Activated CD4-positive, alpha-beta T cell treated with anti-CD3 and anti-CD28 coated beads, Interleukin-2, amount 50 U/mL, for 4 hours (primary cell): Measurements from ENCODE around the gene PAIP1.
"Not testable (repeated sequence)": the region's sequence is repeated elsewhere in the genome, so short reads cannot be mapped to it uniquely, and the experiment has no call there.

Source experiments
- DNase-seq, 2 experiments: peaks; one replicate each; pipeline ENCODE4 v3.0.0-alpha.2; 2020

The PAIP1 gene

DNA sequence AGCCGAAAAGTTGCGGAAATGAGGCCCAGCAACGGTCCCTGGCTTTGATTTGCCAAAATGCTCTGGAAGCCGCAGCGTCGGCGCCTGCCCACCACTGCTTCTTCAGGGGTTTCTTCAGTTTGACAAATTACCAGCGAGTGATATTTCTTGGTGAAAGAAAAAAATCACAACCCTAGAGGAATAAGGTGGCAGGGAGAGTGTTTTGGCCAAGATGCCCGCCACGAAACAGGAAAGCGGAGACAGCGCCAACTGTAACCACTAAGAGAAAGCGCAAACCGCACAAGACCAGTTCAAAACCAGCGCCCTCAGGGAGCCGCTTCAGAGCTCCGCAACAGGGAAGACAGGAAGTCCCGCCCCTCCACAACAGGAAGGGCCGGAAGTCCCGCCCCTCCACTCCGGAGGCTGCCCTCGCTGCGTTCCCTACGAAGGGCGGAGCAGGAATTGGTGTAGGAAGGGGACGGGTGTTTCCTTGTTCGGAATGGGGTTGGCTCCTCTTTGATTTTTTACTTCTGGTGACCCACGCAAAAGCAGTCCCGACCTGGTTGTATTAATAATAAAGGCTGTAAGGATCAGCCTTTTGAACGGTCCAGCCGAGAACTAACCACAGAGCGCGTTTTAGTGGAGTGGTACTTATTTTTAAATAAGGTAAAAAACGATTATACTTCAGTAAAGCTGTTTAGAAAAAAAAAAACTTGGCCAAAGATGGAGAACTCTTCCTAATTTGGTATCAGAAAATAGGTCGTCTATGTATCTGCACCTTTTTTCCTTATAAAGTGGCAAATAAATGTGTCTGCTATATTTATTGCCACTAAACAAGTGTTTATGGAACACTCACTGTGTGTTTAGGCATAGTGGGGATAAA is 41.8 kb downstream of the PAIP1 start, which contains the start of gene C5orf34:
Gene C5orf34 (minus strand): TSS at position 333 of the 862 bp plus-strand sequence. CDS start 5,809 bp downstream, outside the sequence.
- DNase-seq: peak; percentile 92 to 95

DNA sequence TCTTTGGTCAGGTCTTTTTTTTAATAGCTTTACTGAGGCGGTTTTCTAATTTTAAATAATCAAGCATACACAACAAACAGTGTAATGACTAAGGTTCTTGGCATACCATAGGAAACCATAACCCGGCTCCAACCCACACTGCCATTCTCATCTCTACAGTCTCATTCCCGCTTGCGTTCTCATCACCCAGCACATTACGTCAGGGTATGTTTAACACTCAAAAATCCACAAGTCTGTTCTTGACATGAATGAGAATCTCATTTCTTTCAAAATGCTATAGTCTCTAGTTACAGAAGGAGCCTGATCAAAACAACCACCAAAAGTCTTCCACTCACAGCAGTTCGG is 42.4 kb downstream of the PAIP1 start:
- peak in 1 of 2 experiments; percentile 21 for DNase-seq

DNA sequence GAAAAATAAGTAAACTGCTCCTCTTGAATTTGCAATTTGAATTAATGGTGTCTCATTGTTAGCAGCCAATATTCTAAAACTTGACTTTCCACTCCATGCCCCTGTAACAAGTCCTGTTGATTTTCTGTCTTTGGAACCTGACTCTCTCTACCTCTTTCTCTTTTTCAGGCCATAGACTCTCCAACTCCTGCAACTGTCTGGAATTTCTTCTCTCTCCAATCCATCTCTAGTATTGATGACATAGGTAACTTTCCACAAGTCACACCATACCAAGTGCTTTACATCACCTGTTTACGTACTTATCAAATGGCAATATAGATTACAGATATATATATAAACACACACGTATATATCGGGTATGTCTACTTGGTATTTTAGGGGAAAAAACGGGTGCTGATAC is 42.9 kb downstream of the PAIP1 start:
- no peak for DNase-seq

DNA sequence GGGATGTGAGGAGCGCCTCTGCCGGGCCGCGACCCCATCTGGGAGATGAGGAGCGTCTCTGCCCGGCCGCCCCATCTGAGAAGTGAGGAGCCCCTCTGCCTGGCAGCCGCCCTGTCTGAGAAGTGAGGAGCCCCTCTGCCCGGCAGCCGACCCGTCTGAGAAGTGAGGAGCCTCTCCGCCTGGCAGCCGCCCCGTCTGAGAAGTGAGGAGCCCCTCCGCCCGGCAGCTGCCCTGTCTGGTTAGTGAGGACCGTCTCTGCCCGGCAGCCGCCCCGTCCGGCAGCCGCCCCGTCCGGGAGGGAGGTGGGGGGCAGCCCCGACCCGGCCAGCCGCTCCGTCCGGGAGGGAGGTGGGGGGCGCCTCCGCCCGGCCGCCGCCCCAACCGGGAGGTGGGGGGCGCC is 45.8 kb downstream of the PAIP1 start:
- not testable (repeated sequence) for DNase-seq

DNA sequence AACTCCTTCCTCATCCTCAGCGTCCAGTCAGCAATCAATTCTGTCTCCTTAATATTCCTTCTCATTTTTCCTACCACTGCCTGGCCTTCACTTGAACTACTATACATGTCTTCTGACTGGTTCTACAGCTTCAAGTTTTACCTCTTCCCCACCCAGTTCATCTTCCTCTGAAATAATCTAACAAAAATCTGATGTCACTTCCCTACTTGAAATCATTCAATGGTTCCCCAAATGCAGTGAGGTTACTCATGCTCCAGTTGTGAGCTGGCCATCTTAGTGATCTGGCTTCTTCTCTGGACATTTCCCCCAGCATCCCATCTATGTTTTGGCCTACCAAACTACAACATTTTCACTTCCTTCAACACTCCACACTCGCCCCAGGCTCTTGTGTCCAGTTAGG is 58.3 kb downstream of the PAIP1 start:
- no peak for DNase-seq

DNA sequence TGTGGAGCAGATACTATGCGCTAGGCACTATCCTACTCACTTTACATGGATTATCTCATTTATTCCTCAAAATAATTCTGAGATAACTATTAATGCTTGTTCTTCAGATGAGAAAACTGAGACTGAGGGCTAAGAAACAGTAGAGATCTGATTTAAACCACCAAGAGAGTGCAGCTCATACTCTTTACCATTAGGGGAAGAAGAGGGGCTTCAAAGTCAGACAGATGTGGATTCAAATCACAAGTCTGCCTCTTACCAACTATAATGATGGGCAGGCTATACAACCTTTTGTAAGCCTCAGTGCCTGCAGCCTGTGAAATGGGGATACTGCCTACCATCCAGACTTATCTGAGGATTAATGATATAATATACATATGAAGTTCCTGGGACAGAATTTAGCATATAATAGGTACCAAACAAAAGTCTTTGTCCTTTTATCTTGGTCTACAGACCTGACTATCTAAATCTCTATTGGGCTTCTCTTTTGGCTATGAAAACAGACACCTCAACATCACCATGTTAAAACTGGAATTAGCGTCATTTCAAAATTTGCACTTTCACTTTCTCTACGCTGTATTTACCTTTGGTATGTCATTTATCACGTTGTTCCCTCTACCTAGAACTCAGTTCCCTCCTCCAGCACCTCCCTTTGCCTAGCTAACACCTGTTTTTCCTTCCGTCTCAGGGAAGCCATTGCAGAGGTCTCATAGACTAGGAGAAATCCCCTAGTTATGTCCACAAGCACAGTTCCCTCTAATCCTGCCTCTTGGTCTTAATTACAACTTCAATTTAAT is 59.4 kb downstream of the PAIP1 start:
- DNase-seq: no peak

DNA sequence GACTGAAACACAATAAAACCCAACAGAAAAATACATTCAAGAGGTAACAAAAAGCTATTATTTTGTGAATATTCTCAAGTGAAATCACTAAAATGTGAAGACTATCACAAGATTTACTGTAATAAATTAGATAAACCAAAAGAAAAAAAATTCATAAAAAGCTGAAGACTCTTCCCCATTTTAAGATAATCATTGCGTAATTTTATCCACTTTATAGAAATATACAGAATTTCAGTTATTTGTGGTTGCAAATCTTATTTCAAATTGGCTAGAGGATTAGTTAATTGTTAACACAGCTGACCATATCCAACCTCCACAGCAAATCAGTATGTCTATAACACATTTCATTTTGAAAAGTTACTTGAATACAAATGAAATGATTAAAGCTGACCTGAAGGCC is 65.6 kb downstream of the PAIP1 start:
- DNase-seq: no peak

DNA sequence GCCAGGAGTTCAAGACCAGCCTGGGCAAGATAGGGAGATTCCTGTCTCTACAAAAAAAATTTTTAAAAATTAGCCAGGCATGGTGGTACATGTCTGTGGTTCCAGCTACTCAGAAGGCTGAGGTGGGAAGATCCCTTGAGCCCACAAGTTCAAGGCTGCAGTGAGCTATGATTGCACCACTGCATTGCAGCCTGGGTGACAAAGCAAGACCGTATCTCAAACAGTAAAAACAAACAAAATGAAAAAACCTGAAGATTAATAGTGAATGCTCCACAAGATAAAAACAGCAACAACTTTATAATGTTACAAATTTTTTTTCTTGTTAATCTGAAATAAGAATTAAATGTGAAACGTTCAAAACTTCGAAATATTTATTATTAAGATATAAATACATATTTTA is 70.5 kb downstream of the PAIP1 start:
- no peak for DNase-seq

DNA sequence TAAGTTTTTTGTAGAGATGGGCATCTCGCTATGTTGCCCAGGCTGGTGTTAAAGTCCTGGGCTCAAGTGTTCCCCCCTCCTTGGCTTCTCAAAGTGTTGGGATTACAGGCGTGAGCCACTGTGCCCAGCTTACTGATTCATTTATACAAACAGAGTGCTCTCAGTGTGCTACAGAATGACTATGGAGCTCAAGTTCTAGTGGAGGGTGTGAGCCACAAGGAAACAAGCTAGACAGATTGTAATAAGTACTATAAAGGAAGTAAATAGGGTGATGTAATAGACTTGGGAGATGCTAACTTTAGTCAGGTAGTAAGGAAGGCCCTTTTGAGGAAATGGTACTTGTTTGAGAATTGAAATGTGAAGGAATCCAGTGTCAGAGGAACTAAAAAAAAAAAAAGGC is 71.5 kb downstream of the PAIP1 start:
- no peak for DNase-seq

DNA sequence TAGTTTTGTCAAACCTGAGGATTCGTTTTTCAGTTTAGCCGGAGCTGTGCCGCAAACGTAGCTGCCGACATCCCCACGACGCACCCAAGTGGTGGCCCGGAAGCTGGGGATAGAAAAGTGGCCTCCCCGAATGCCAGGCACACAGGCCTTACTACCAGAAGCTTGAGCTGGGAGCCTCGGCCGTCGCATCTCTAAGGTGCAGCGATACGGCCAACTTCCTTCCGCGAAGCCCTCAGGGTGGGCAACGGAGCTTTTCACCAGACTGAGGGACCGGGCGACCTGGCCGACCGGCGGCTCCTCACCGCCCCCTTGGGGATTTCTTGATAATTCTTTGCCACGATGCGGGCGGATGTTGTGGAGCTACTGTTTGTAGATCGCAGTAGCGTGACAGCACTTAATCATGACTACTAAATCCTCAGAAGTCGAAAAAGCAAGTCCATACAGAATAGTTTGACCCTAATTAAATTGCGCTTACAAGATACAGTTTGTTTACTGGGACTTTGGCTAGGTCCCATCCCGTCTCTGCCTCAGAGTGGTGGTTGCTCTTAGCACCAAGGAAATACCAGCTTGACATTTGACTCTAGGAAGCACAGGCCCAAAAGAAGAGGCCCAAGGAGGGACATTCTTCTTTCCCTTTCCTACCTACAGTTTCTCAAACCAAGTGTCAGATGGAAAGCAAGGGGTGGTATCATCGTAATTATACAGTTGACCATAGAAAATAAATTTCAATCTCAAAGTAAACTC is 72.6 kb downstream of the PAIP1 start:
- peak; percentile 81 to 82 for DNase-seq

DNA sequence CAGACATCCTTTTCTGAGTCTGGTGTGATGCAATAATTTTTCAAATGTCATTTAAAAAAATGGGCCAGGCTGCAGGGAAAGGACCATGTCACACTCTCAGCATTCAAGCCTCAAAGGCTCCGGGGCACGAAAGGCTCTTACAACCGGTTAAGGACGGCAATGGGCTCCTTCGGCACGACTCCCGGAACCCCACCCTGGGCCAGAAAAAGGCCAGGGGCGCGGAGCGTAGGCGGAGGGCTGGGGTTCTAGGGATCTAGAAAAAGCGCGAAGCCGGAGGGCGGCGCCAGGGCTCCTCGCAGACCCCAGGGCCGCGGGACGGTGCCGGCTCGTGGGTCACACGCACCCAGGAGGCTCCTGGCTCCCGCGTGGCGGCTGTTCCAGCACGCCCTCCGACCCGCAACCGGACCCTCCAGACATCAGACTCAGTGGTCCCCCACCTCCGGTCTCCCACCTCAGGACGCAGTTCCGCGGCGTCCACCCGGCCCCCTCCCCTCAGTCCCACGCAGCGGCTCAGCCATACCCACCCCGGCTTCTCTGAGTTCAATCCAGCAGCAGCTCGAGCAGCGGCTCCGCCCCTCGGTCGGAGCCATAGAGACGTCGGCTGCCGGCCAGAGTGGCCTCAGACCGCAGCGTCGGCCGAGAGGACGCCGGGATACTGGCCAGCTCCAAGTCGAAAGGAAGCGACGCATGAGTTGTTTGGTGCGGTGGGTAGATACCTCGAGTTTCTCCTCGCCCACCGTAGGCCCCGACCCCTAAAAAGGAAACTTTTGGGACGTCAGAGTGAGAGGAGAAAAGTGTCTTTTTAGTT is 73.4 kb downstream of the PAIP1 start, which contains the start of gene TMEM267:
Gene TMEM267 (minus strand): TSS at position 568 of the 808 bp plus-strand sequence. CDS start 29,896 bp downstream, outside the sequence.
- peak; percentile 75 to 80 for DNase-seq

DNA sequence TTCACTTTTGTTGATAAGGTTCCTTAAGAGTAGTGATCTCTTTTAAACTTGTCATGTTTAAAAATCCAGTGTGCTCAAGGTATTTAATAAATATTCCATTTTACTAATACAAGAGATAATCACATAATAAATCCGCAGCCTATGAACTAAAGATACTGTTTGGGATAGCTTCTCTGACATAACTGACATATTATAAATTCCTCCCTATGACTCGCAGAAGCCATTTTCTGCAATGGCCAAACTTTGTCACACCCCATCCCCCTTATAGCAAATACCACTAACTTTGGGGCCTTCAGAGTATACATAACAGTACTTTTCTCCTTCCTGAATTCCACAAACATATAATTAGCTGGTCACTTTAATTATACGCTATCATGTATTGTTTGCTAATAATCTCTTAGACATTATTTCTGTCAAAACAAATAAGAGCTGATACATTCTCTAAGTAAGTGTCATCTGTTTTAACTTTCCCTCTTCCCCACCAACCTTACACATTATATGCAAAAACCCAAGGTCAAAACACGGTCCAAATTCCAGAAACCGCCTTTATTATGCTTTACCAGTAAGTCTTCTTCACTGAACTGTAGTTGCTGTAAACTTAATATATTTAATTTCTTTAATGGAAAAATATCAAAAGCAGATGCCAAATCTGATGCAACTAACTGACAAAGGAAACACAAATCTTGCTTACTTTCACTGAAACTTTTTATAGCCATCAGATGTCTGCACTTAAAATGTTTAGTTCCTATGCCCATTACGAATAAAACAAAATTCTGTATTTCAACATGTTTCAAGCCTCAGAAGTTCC is 74.2 kb downstream of the PAIP1 start:
- no peak for DNase-seq
